ENCODE results near the gene KCNAB1.

The KCNAB1 gene

GRCh38 chr3:156172536-156172935 lies 52.2 kb downstream of the KCNAB1 start:
- H3K4me3 ChIP-seq (ENCODE audit: low read depth, low read length, poor library complexity, severe bottlenecking) = no peak overlapping the region
- no peak for TF ChIP-seq CTCF (IDR thresholded peaks at IDR 0.05; ENCODE audit: low read length)
- no peak for TF ChIP-seq EZH2 (IDR thresholded peaks at IDR 0.05; ENCODE audit: borderline replicate concordance, low read length)
- H4K20me1 ChIP-seq (ENCODE audit: insufficient read depth, low read length) = no peaks in the 10 kb centered on the region
- H3K4me1 ChIP-seq (ENCODE audit: insufficient read depth, low read length, severe bottlenecking) = no peaks in the 10 kb centered on the region
- no peaks in the 10 kb centered on the region for H3K9me3 ChIP-seq (ENCODE audit: low read length)
- H3K27me3 ChIP-seq (ENCODE audit: insufficient read depth, low read length) = no peaks in the 10 kb centered on the region; the same call in 1 of the 2 replicates
- no peak overlapping the region for H3K4me2 ChIP-seq (ENCODE audit: low read length)
- no peaks in the 10 kb centered on the region for H3K79me2 ChIP-seq (ENCODE audit: insufficient read depth, low read length)
- H3F3A ChIP-seq (ENCODE audit: insufficient read depth, low read length) = no peaks in the 10 kb centered on the region
- H3K9me2 ChIP-seq (ENCODE audit: low read depth, low read length) = no peaks in the 10 kb centered on the region
- H3K9ac ChIP-seq (ENCODE audit: low read length) = no peak overlapping the region
- H2AFZ ChIP-seq (ENCODE audit: low read length) = no peak overlapping the region
- H3K27ac ChIP-seq (ENCODE audit: low read depth, low read length, poor library complexity, severe bottlenecking) = no peak overlapping the region
- no peaks in the 10 kb centered on the region for H3K36me3 ChIP-seq (ENCODE audit: insufficient read depth, low read length)

DNA sequence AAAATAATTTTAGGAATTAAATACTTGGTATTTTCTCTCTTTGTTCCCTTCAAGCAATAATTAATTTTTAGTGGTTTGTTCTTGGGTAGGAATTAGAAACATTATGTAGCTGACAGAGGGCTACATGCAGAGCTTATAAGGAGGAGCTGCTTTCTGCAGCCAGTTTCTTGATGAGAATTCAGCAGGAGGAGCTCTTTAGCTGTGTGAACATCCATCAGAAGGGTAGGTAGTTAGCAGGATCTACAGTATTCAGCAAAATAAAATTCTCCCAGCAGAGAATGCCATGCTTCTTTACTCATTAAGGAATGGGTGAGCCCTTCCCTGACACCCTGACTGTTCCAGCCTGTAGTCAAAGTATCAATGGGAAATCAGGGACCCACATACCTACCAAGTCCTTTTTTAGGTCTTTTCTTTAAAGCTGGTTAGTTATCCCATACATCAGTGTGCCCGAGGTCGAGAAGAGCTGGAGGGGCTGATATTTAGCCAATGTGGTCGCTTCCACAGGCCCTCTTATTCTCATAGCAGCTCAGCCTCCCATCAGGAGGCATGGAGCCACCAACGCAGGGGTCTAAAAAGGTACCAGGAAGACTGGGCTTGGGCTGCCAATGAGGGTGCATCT lies 54.0 kb downstream of the KCNAB1 start:
- Histone ChIP-seq H3K9me2 (ENCODE audit: low read depth, low read length) (no peaks in the 10 kb centered on the region), H3K79me2 (ENCODE audit: insufficient read depth, low read length) (no peaks in the 10 kb centered on the region), H3K4me1 (ENCODE audit: insufficient read depth, low read length, severe bottlenecking) (no peaks in the 10 kb centered on the region), H3K27ac (ENCODE audit: low read depth, low read length, poor library complexity, severe bottlenecking) (no peak overlapping the region), H3K36me3 (ENCODE audit: insufficient read depth, low read length) (no peaks in the 10 kb centered on the region), H3K4me3 (ENCODE audit: low read depth, low read length, poor library complexity, severe bottlenecking) (no peak overlapping the region), H3K4me2 (ENCODE audit: low read length) (no peak overlapping the region), H3F3A (ENCODE audit: insufficient read depth, low read length) (no peaks in the 10 kb centered on the region), H3K9ac (ENCODE audit: low read length) (no peak overlapping the region), H3K27me3 (ENCODE audit: insufficient read depth, low read length) (no peaks in the 10 kb centered on the region; the same call in 1 of the 2 replicates), H2AFZ (ENCODE audit: low read length) (no peak overlapping the region), H4K20me1 (ENCODE audit: insufficient read depth, low read length) (no peaks in the 10 kb centered on the region), H3K9me3 (ENCODE audit: low read length) (no peaks in the 10 kb centered on the region)
- TF ChIP-seq EZH2 (IDR thresholded peaks at IDR 0.05; ENCODE audit: borderline replicate concordance, low read length) (no peak), CTCF (IDR thresholded peaks at IDR 0.05; ENCODE audit: low read length) (peak; percentile 31)

DNA sequence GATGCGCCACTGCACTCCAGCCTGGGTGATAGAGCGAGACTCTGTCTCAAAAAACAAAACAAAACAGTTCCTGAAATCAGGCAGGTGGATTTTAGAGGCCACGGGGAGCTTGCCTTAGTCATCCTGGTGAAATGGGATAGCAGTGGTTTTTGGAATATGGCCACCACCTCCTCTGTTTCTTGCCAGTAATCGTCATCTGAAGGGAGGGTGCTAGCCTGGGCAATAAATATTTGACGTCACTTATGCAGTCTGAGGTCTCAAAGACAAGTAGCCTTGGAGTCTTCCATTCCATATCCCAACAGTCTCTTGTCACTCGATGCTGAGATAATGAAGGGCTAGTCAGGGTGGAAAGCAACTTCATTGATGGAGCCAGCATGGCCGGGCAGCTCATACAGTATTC lies 55.2 kb downstream of the KCNAB1 start:
- Histone ChIP-seq H3K4me2 (ENCODE audit: low read length) (no peak overlapping the region), H3F3A (ENCODE audit: insufficient read depth, low read length) (no peaks in the 10 kb centered on the region), H3K27me3 (ENCODE audit: insufficient read depth, low read length) (no peaks in the 10 kb centered on the region; the same call in 1 of the 2 replicates), H4K20me1 (ENCODE audit: insufficient read depth, low read length) (no peaks in the 10 kb centered on the region), H3K36me3 (ENCODE audit: insufficient read depth, low read length) (no peaks in the 10 kb centered on the region), H2AFZ (ENCODE audit: low read length) (no peak overlapping the region), H3K79me2 (ENCODE audit: insufficient read depth, low read length) (no peaks in the 10 kb centered on the region), H3K4me3 (ENCODE audit: low read depth, low read length, poor library complexity, severe bottlenecking) (no peak overlapping the region), H3K9ac (ENCODE audit: low read length) (no peak overlapping the region), H3K9me3 (ENCODE audit: low read length) (no peaks in the 10 kb centered on the region), H3K9me2 (ENCODE audit: low read depth, low read length) (no peaks in the 10 kb centered on the region), H3K27ac (ENCODE audit: low read depth, low read length, poor library complexity, severe bottlenecking) (no peak overlapping the region), H3K4me1 (ENCODE audit: insufficient read depth, low read length, severe bottlenecking) (no peaks in the 10 kb centered on the region)
- TF ChIP-seq EZH2 (IDR thresholded peaks at IDR 0.05; ENCODE audit: borderline replicate concordance, low read length) (no peak), CTCF (IDR thresholded peaks at IDR 0.05; ENCODE audit: low read length) (no peak)
